ENCODE data around the gene PRKX.

Gene PRKX

GRCh38 chrX:3639236-3639635 lies 74.2 kb downstream of the PRKX start:
- Histone ChIP-seq H3K9me3 (ENCODE audit: insufficient read depth, low read length, severe bottlenecking) (peaks cover 4% of the 10 kb centered on the region), H3K9ac (ENCODE audit: low read depth, low read length) (no peak overlapping the region), H3K36me3 (ENCODE audit: insufficient read depth, low read length) (peaks cover 16% of the 10 kb centered on the region), H3K4me1 (ENCODE audit: insufficient read depth, low read length) (no peaks in the 10 kb centered on the region), H3K4me2 (ENCODE audit: insufficient read depth, low read length) (no peak overlapping the region), H4K20me1 (ENCODE audit: insufficient read depth, low read length) (no peaks in the 10 kb centered on the region), H2AFZ (ENCODE audit: low read depth, low read length) (no peak overlapping the region), H3K4me3 (ENCODE audit: low read depth in 1 of 2, low read length in 2 of 2) (no peak overlapping the region), H3K79me2 (ENCODE audit: insufficient read depth, low read length) (no peaks in the 10 kb centered on the region), H3K27ac (ENCODE audit: low read length) (no peak overlapping the region), H3K27me3 (ENCODE audit: insufficient read depth, low read length, poor library complexity) (no peaks in the 10 kb centered on the region)
- no peak for DNase-seq
- ATAC-seq (ENCODE audit: insufficient read depth, low read depth), result no peak
- TF ChIP-seq EZH2 (IDR thresholded peaks at IDR 0.05; ENCODE audit: borderline replicate concordance, low read depth, low read length, severe bottlenecking), result no peak

GRCh38 chrX:3638280-3638873 lies 75.1 kb downstream of the PRKX start:
- no peaks in the 10 kb centered on the region for H3K4me1 ChIP-seq (ENCODE audit: insufficient read depth, low read length)
- peak; percentile 7 for DNase-seq
- no peak overlapping the region for H3K4me2 ChIP-seq (ENCODE audit: insufficient read depth, low read length)
- H4K20me1 ChIP-seq (ENCODE audit: insufficient read depth, low read length), result no peaks in the 10 kb centered on the region
- peaks cover 8% of the 10 kb centered on the region; the same call in 1 of the 2 replicates for H3K36me3 ChIP-seq (ENCODE audit: insufficient read depth, low read length)
- no peak for ATAC-seq (ENCODE audit: insufficient read depth, low read depth)
- TF ChIP-seq CTCF (IDR thresholded peaks at IDR 0.05; ENCODE audit: borderline replicate concordance, extremely low read depth, low read length, poor library complexity, severe bottlenecking) (peak; percentile 51), EZH2 (IDR thresholded peaks at IDR 0.05; ENCODE audit: borderline replicate concordance, low read depth, low read length, severe bottlenecking) (no peak)
- no peak overlapping the region for H3K27ac ChIP-seq (ENCODE audit: low read length)
- H3K79me2 ChIP-seq (ENCODE audit: insufficient read depth, low read length), result no peaks in the 10 kb centered on the region
- H3K4me3 ChIP-seq (ENCODE audit: low read depth in 1 of 2, low read length in 2 of 2), result no peak overlapping the region
- H3K9me3 ChIP-seq (ENCODE audit: insufficient read depth, low read length, severe bottlenecking), result no peaks in the 10 kb centered on the region
- no peak overlapping the region for H2AFZ ChIP-seq (ENCODE audit: low read depth, low read length)
- no peak overlapping the region for H3K9ac ChIP-seq (ENCODE audit: low read depth, low read length)
- no peaks in the 10 kb centered on the region for H3K27me3 ChIP-seq (ENCODE audit: insufficient read depth, low read length, poor library complexity)

GRCh38 chrX:3636803-3637202 lies 76.6 kb downstream of the PRKX start:
- H3K4me3 ChIP-seq (ENCODE audit: low read depth in 1 of 2, low read length in 2 of 2), result no peak overlapping the region
- TF ChIP-seq CTCF (IDR thresholded peaks at IDR 0.05; ENCODE audit: borderline replicate concordance, extremely low read depth, low read length, poor library complexity, severe bottlenecking) (no peak), EZH2 (IDR thresholded peaks at IDR 0.05; ENCODE audit: borderline replicate concordance, low read depth, low read length, severe bottlenecking) (no peak)
- DNase-seq (no peak), ATAC-seq (ENCODE audit: insufficient read depth, low read depth) (no peak)
- H3K9ac ChIP-seq (ENCODE audit: low read depth, low read length), result no peak overlapping the region
- no peaks in the 10 kb centered on the region for H3K79me2 ChIP-seq (ENCODE audit: insufficient read depth, low read length)
- H3K36me3 ChIP-seq (ENCODE audit: insufficient read depth, low read length), result peaks cover 11% of the 10 kb centered on the region; the same call in 1 of the 2 replicates
- no peaks in the 10 kb centered on the region for H4K20me1 ChIP-seq (ENCODE audit: insufficient read depth, low read length)
- H2AFZ ChIP-seq (ENCODE audit: low read depth, low read length), result no peak overlapping the region
- H3K27ac ChIP-seq (ENCODE audit: low read length), result no peak overlapping the region
- no peaks in the 10 kb centered on the region for H3K27me3 ChIP-seq (ENCODE audit: insufficient read depth, low read length, poor library complexity)
- no peaks in the 10 kb centered on the region for H3K9me3 ChIP-seq (ENCODE audit: insufficient read depth, low read length, severe bottlenecking)
- H3K4me1 ChIP-seq (ENCODE audit: insufficient read depth, low read length), result no peaks in the 10 kb centered on the region
- H3K4me2 ChIP-seq (ENCODE audit: insufficient read depth, low read length), result no peak overlapping the region

- H3K9me3 ChIP-seq (ENCODE audit: insufficient read depth, low read length, severe bottlenecking), result no peaks in the 10 kb centered on the region
- no peaks in the 10 kb centered on the region for H3K79me2 ChIP-seq (ENCODE audit: insufficient read depth, low read length)
- ATAC-seq (ENCODE audit: insufficient read depth, low read depth) (no peak), DNase-seq (no peak)
- H3K9ac ChIP-seq (ENCODE audit: low read depth, low read length), result no peak overlapping the region
- no peaks in the 10 kb centered on the region for H3K4me1 ChIP-seq (ENCODE audit: insufficient read depth, low read length)
- no peaks in the 10 kb centered on the region for H3K27me3 ChIP-seq (ENCODE audit: insufficient read depth, low read length, poor library complexity)
- no peak overlapping the region for H3K4me2 ChIP-seq (ENCODE audit: insufficient read depth, low read length)
- no peak overlapping the region for H3K4me3 ChIP-seq (ENCODE audit: low read depth in 1 of 2, low read length in 2 of 2)
- TF ChIP-seq CTCF (IDR thresholded peaks at IDR 0.05; ENCODE audit: borderline replicate concordance, extremely low read depth, low read length, poor library complexity, severe bottlenecking), result no peak
- TF ChIP-seq EZH2 (IDR thresholded peaks at IDR 0.05; ENCODE audit: borderline replicate concordance, low read depth, low read length, severe bottlenecking), result no peak
- H3K36me3 ChIP-seq (ENCODE audit: insufficient read depth, low read length), result peaks cover 25% of the 10 kb centered on the region
- no peaks in the 10 kb centered on the region for H4K20me1 ChIP-seq (ENCODE audit: insufficient read depth, low read length)
- no peak overlapping the region for H2AFZ ChIP-seq (ENCODE audit: low read depth, low read length)
- no peak overlapping the region for H3K27ac ChIP-seq (ENCODE audit: low read length)
Observed at GRCh38 chrX:3631196-3631595, 82.3 kb downstream of the PRKX start.
